Measurements from ENCODE around the gene SLC25A27. TPM values are rescaled to one million over a fixed set of nuclear protein-coding genes. Genes with fewer than 3 reads are reported as not detected.

The SLC25A27 gene
- total and polyA plus RNA-seq, 8 donors, result 1.6 to 55.8 (median 32.4) TPM

DNA sequence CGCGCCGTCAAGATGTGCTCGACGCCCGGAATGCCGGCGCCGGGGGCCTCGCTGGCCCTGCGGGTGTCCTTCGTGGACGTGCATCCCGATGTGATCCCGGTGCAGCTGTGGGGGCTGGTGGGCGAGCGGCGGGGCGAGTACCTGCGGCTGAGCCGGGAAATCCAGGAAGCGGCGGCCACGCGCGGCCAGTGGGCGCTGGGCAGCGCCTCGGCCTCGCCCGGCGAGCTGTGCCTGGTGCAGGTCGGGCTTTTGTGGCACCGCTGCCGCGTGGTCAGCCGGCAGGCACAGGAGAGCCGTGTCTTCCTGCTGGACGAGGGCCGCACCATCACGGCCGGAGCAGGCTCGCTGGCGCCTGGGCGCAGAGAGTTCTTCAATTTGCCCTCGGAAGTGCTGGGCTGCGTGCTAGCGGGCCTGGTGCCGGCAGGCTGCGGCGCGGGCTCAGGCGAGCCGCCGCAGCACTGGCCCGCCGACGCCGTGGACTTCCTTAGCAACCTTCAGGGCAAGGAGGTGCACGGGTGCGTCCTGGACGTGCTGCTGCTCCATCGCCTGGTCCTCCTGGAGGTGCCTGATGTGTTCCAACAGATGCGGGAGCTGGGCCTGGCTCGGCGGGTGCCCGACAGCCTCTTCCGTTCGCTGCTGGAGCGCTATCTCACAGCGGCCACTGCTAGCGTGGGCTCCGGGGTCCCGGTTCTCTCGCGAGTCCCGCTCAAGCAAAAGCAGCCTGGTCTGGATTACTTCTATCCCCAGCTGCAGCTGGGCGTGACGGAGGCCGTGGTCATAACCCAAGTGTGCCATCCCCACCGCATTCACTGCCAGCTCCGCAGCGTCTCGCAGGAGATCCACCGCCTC is 35.6 kb downstream of the SLC25A27 start:
- intact Hi-C loops (cut with DNase I; ENCODE audit: low total_unique reads), result no loop called here
- H3K9me3 ChIP-seq, result peaks cover 0 to 6% (median 0%) of the 10 kb centered on the region in 4 donors
- TF ChIP-seq POLR2A (IDR thresholded peaks at IDR 0.05) (no peak), CTCF (IDR thresholded peaks at IDR 0.05) (no peak), EP300 (IDR thresholded peaks at IDR 0.05) (no peak), POLR2AphosphoS5 (IDR thresholded peaks at IDR 0.05) (no peak)
- H3K27ac ChIP-seq, result no peak overlapping the region
- whole genome bisulfite sequencing, 5 donors, result 92 to 96% (median 95%) methylated on average over 46 to 85 of the region's 85 CpGs
- no peaks in the 10 kb centered on the region for H3K27me3 ChIP-seq
- no peak for DNase-seq
- H3K36me3 ChIP-seq, result no peaks in the 10 kb centered on the region
- no peaks in the 10 kb centered on the region for H3K4me1 ChIP-seq
- H3K4me3 ChIP-seq, result no peak overlapping the region

GRCh38 chr6:46688966-46689335 is 36.2 kb downstream of the SLC25A27 start:
- intact Hi-C loops (cut with DNase I; ENCODE audit: low total_unique reads), result no loop called here
- Histone ChIP-seq H3K4me1 (no peaks in the 10 kb centered on the region), H3K9me3 (peaks cover 0 to 6% (median 0%) of the 10 kb centered on the region in 4 donors), H3K4me3 (no peak overlapping the region), H3K27me3 (no peaks in the 10 kb centered on the region), H3K36me3 (no peaks in the 10 kb centered on the region), H3K27ac (no peak overlapping the region)
- TF ChIP-seq POLR2A (IDR thresholded peaks at IDR 0.05), result no peak
- no peak for TF ChIP-seq POLR2AphosphoS5 (IDR thresholded peaks at IDR 0.05)
- TF ChIP-seq CTCF (IDR thresholded peaks at IDR 0.05), result no peak
- no peak for TF ChIP-seq EP300 (IDR thresholded peaks at IDR 0.05)
- no peak for DNase-seq
- WGBS, 5 donors, result 95 to 97% (median 95%) methylated on average over 13 of the region's 13 CpGs

DNA sequence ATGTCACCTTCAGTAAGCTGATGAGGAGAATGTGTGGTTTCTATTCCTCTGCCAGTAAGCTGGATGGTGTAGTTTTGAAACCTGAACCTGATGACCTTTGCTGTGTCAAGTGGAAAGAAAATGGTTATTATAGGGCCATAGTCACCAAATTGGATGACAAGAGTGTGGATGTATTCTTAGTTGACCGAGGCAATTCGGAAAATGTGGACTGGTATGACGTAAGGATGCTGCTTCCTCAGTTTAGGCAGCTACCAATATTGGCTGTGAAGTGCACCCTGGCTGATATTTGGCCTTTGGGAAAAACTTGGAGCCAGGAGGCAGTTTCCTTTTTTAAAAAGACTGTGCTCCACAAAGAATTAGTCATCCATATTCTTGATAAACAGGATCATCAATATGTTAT is 36.9 kb downstream of the SLC25A27 start:
- H3K4me3 ChIP-seq, result no peak overlapping the region
- no peak overlapping the region for H3K27ac ChIP-seq
- peaks cover 0 to 6% (median 0%) of the 10 kb centered on the region in 4 donors for H3K9me3 ChIP-seq
- no peaks in the 10 kb centered on the region for H3K36me3 ChIP-seq
- 87 to 97% (median 91%) methylated on average over 3 of the region's 3 CpGs for WGBS, 5 donors
- intact Hi-C loops (cut with DNase I; ENCODE audit: low total_unique reads), result no loop called here
- H3K4me1 ChIP-seq, result no peaks in the 10 kb centered on the region
- no peak for DNase-seq
- H3K27me3 ChIP-seq, result no peaks in the 10 kb centered on the region
- TF ChIP-seq CTCF (IDR thresholded peaks at IDR 0.05) (no peak), EP300 (IDR thresholded peaks at IDR 0.05) (no peak), POLR2A (IDR thresholded peaks at IDR 0.05) (no peak), POLR2AphosphoS5 (IDR thresholded peaks at IDR 0.05) (no peak)

- Histone ChIP-seq H3K36me3 (no peaks in the 10 kb centered on the region), H3K27me3 (no peaks in the 10 kb centered on the region), H3K4me3 (no peak overlapping the region), H3K9me3 (peaks cover 0 to 6% (median 0%) of the 10 kb centered on the region in 4 donors), H3K27ac (no peak overlapping the region), H3K4me1 (no peaks in the 10 kb centered on the region)
- intact Hi-C loops (cut with DNase I; ENCODE audit: low total_unique reads), result no loop called here
- peak in 1 of 2 donors; percentile 8 for DNase-seq
- WGBS, 5 donors, result 71 to 85% (median 80%) methylated on average over 2 of the region's 2 CpGs
- no peak for TF ChIP-seq POLR2AphosphoS5 (IDR thresholded peaks at IDR 0.05)
- TF ChIP-seq POLR2A (IDR thresholded peaks at IDR 0.05), result no peak
- no peak for TF ChIP-seq EP300 (IDR thresholded peaks at IDR 0.05)
- no peak for TF ChIP-seq CTCF (IDR thresholded peaks at IDR 0.05)
These were observed 37.5 kb downstream of the SLC25A27 start for GRCh38 chr6:46690141-46690755.
